GM19452 (cell line): ENCODE data around the gene ERC2.

Source experiments
- ATAC-seq: cut with Tn5 transposase; IDR thresholded peaks from one replicate; pipeline ENCODE4 v1.9.1; 2021; ENCODE audit not compliant: unreplicated experiment

Gene ERC2

GRCh38 chr3:55487381-55488241 is 980.7 kb downstream of the ERC2 start:
- ATAC-seq, result no peak

GRCh38 chr3:55486857-55487380 is 981.3 kb downstream of the ERC2 start, which contains the start of gene WNT5A:
Gene WNT5A, minus strand, starts transcription at chr3:55487306. Its CDS starts 321 bp downstream, at chr3:55486985.
- ATAC-seq, result no peak

GRCh38 chr3:55486101-55486856 is 982.0 kb downstream of the ERC2 start:
- no peak for ATAC-seq

GRCh38 chr3:55484801-55485791 is 983.2 kb downstream of the ERC2 start:
- ATAC-seq, result peak; percentile 64

- no peak for ATAC-seq
Measured at GRCh38 chr3:55484191-55484689, 984.0 kb downstream of the ERC2 start.

GRCh38 chr3:55483196-55484095 is 984.8 kb downstream of the ERC2 start:
- no peak for ATAC-seq

- no peak for ATAC-seq
Measured at GRCh38 chr3:55482496-55483195, 985.6 kb downstream of the ERC2 start.

- no peak for ATAC-seq
Measured at GRCh38 chr3:55481744-55482495, 986.3 kb downstream of the ERC2 start.

- ATAC-seq, result no peak
Measured at GRCh38 chr3:55480911-55481743, 987.1 kb downstream of the ERC2 start.

- ATAC-seq, result no peak
Measured at GRCh38 chr3:55477306-55478303, 990.7 kb downstream of the ERC2 start.

- ATAC-seq, result no peak
Measured at GRCh38 chr3:55476515-55476914, 991.8 kb downstream of the ERC2 start.

- ATAC-seq, result no peak
Measured at GRCh38 chr3:55474213-55474632, 994.0 kb downstream of the ERC2 start.

- ATAC-seq, result no peak
Measured at GRCh38 chr3:55473788-55474187, 994.5 kb downstream of the ERC2 start.

GRCh38 chr3:55471522-55472280 is 996.6 kb downstream of the ERC2 start:
- ATAC-seq, result no peak

GRCh38 chr3:55471084-55471483 is 997.2 kb downstream of the ERC2 start:
- no peak for ATAC-seq
